Stimulated activated CD8-positive, alpha-beta memory T cell treated with anti-CD3 and anti-CD28 coated beads, Interleukin-7, amount 100 ng/mL, for 4 hours (primary cell): ENCODE data around the gene LINC00305.

Experiments
- DNase-seq, 2 donors: peaks; one replicate each; pipeline ENCODE4 v3.0.0-alpha.2; 2020; ENCODE audit warnings: low read depth in 2 of 2

LINC00305 gene

DNA sequence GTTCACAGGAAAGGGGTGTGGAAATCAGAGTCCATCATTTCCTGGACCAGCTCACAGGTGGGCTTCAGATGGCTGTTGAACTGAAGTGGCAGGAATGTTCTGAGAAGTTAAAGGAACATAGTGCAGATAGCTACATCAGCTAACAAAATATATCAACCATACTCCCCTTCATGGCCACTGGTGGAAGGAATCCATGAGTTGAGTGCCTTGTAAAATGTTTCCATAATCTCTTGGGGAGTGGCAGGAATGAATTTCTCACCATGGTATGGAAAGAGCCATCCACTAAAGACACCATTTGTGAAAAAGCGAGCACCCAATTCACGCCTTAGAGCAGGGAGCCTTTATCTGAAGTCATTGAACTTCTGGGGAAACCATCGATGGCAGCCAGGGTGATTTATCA is at the start of gene LINC00305:
TSS of gene LINC00305 (minus strand) at position 101 of the 400 bp plus-strand sequence.
- no peak for DNase-seq

DNA sequence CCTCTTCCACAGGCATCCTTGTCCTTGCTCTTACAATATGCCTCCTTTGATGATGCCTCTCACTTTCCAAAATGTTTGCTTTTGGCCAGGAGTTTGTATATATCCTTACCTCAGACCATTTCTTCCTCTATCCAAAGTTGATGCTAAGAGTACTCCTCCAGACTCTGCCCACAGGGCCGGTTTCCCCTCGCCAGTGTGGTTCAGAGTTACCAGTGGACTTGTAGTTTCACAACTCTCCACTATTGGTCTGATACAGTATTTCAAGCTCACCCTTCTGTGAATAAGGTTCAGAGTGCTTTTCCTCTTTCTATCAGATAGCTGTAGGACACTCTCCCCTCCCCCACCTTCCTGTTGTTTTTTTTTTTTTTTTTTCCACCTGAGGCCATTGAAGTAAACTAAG is 42.2 kb upstream of the LINC00305 start:
- DNase-seq: no peak

DNA sequence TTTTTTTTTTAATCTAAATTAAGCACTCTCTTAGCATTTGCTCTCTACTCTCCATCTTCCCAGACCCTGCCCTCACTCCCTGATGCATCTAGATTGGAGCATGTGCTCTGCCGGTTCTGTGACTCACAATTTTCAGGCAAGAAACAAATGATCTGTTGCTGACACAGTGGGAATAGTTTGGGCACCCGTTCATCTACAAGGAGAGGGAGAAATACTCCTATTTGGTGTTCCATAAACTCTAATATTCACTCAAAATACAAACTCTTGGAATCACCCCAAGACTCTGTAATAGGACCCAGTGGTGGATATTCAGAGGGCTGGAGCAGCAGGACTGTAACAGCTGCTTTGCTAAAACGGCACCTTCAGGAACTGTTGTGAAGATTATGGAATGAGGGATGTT is 37.1 kb upstream of the LINC00305 start:
- no peak for DNase-seq

DNA sequence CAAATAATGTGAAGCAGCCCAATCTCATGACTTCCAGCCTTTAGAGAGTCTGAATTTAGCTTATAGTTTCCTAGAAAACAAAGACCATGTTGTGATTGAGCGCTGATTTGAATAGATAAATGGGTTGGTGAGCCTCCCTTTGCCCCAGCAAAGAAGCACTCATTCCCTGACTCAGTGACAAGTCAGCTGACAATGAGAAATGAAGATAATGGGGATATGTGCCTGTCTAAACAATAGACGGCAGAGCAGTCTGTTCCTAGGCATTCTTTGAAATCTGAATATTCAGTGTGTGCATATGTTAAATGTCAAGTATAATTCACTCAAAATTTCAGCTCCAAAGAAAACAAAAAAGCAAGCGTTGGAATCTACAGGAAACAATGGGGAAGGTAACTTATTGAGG is 34.8 kb upstream of the LINC00305 start:
- no peak for DNase-seq

DNA sequence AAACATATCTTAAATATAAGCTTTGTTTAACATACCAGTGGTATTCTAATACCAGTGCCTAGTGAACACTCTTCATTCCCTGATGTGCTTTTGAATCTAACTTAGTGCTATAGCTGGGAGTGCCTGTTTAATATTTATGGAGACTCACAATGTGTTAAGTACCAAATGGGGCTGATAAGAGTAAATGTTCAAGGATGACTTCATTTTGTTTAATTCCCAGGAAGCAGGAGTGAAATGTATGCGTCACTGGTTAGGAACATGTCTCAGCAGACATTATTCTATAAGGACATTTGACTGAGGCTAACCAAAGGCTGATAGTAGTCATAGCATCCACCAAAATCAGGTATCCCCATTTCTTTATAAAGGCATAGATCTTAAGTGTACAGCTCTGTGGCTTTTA is 31.7 kb upstream of the LINC00305 start:
- no peak for DNase-seq

DNA sequence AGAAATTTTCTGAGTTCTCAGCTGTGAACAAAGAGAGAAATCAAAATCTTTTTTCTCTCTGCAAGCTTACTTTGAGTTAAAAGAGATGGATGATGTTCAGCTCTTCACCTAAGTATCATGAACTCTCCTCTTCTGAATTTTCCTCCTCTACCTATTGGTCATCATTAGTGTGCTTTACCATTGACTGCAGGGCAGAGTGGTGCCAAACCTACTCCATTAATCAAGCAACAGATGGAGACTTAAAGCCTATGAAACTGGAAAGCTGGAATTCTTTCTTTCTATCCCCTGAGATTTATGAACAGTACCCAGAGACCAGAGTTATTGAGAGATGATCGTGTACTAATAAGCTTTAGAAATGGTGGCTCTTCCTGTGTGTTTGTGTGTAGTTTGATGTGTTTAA is 31.3 kb upstream of the LINC00305 start:
- DNase-seq: no peak

DNA sequence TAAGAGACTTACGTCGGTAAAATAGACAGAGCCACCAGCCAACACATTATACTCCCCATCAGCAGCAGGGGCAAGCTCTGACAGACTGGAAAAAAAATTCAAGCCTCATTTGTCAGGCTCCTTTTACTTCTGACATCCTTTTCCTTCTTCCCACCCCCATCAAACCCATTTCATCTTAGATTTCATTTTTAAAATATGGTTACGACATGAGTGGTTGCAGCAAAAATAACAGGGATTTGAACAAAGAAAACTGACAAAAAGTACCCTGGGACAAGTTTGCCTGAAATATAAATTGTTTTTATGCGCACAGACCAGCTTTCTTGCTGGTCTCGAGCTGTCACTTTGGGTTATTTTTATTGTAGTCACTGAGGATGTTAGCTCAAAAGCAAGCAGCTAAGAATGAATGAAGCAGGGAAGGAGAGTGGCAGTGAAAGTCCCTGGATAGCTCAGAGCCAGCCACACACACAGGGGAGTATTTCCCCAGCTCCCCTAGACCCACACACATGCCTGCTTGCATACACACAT is 30.7 kb upstream of the LINC00305 start:
- no peak for DNase-seq

DNA sequence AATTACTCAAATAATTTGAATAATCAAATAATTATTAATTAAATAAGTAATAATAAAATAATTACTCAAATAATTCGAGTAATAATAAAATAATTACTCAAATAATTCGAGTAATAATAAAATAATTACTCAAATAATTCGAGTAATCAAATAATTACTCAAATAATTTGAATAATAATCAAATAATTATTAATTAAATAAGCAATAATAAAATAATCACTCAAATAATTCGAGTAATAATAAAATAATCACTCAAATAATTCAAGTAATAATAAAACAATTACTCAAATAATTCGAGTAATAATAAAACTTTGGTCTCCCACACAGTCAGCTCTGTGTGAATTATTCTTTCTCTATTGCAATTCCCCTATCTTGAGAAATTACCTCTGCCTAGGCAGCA is 30.0 kb upstream of the LINC00305 start:
- no peak for DNase-seq

DNA sequence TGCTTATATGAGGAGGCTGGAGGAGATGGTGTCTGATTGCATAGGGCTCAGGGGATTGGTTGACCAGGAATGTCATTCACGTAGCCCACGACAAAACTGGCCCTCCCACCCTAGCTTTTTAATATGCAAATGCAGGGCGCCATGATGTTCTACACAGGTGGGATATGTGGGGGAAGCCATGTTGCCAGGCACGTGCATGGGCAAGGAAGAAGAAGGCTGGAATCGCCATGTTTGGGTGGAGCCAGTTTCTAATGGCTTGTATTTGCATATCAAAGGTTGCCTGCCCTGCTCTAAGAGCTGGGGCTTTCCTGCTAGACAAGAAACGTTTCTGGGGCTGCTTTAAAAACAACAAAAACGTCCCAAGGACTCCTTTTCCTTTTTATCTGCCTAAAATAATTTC is 26.5 kb upstream of the LINC00305 start:
- DNase-seq: no peak

DNA sequence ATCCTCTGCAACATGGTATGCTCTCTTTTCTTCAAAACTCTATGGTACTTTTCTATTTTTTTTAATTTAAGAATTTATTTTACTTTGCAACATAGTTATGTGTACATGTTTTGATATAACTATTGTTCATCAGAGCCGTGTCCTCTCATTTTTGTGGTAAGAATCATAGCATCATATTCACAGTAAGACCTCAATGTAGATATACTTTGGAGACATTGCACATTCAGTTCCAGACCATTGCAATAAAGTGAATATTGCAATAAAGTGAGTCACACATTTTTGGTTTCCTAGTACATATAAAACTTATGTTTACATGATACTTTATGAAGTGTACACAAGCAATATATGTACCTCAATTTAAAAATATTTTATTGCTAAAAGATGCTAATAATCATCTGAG is 22.7 kb upstream of the LINC00305 start:
- no peak for DNase-seq

DNA sequence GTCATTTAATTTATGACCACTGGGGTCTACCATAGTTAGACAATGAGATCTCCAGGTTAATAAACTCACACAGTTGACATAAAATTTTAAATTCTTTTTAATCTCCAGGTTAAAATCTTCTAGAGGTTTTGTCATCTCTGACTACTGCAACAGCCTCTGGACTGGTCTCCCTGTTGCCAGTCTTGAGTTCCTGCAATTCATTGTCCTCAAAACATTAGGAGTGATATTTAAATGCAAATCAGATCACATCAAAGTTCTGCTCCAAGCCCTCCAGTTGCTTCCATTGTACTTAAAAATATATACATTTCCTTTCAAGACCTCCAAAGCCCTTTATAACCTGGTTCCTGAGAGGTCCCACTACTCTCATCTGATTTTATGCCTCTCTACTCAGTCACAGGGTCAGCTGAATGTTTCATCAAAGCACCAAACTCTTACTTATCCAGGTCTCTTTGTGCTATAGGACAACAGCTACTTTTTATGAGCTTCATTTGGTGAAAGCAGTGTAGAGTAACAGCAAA is 18.6 kb upstream of the LINC00305 start:
- DNase-seq: no peak

DNA sequence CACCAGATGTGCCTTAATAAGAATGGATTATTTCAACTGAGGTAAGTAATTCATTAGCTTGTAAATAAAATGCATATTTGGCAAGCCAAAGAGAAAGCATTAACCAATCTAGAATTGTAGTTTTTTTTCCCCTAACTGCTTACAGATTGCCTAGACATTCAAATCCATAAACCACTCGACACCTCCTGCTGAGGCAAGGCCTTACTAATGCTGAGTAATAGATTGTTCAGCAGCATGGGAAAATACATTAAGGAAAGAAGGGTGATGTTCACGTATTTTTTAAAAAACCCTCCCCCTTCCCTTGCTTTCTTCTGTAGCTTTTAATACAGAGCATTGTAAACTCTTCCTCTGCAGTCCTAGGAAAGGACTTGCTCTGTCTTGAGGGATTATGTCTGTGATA is 17.0 kb upstream of the LINC00305 start:
- DNase-seq: no peak

DNA sequence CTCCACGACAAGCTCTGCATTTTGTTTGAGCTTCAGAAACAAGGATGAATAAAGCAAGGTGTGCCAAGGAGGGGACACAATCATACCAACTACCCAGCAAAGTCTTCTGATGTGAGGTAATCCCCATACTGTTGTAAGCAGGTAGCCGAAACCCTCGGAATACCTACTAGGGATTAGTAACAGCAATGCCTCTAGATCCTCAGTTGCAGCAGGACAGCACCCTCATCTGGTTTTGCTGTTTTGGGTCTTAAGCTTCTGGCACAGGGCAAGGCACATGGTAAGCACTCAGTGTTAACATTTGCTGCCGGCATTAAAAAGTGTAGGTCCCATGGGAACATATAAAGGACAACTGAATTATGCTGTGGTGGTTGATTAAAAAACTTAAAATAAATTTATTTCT is 16.0 kb upstream of the LINC00305 start:
- DNase-seq: no peak

DNA sequence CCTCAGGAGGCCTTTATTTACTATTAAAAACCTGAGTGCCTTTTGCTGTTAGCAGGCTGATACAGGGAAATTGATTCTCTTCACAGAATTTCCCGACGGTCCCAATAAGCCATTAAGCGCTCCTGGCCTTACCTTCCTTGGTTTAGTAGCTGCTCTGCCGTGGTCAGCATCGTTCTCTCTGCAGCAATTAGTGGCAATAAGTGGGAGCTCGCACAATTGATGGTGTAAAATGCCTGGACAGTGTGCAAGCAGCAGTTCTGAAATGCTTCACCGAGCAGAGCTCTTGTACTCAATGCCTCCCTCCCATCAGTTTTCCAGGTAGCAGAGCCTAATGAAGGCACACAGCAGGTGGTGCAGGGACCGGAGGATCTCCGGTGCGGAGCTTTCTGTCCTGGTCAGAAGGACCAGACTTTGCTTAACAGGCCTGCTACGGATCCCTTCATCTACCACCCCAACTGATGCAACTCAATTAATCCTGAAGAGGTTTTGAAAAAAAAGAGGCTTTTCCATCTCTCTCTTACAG is 1.1 kb upstream of the LINC00305 start:
- DNase-seq: no peak

DNA sequence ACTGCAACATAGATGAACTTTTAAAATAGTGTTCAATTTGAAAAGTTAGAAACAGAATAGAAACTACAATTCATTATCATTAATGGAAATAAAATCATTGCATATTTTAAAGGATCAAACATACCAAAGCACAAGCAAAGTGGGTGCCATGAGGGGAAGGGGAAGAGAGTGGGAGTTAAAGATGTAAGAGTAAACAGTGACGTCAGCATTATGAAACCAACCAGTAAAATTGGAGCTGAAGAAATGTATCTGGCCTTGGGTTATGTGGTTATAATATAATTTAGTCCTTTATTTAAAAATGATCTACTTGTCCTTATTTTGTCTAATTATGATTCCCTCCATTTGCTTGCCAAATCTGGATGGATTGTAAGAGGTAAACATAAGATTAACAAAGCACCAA is 6.0 kb downstream of the LINC00305 start:
- no peak for DNase-seq

DNA sequence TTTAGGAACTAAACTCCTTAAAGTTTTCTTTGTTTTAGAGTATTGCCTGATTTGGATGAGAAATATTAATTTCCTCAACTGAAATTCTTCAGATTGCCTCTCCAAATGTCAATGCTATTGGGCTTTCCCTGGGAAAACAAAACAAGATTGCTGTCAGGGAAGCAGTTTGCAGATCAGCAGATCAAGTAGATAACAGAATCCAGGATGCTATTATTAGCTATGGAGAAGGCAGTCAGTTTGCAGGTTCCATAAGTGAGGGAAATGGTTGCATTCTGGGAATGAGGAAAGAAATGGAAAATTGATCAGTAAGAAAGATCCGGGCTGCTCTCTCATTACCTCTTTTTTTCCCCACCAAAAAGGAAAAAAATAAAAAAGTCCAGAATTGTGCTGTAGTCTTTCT is 11.0 kb downstream of the LINC00305 start:
- DNase-seq: no peak

DNA sequence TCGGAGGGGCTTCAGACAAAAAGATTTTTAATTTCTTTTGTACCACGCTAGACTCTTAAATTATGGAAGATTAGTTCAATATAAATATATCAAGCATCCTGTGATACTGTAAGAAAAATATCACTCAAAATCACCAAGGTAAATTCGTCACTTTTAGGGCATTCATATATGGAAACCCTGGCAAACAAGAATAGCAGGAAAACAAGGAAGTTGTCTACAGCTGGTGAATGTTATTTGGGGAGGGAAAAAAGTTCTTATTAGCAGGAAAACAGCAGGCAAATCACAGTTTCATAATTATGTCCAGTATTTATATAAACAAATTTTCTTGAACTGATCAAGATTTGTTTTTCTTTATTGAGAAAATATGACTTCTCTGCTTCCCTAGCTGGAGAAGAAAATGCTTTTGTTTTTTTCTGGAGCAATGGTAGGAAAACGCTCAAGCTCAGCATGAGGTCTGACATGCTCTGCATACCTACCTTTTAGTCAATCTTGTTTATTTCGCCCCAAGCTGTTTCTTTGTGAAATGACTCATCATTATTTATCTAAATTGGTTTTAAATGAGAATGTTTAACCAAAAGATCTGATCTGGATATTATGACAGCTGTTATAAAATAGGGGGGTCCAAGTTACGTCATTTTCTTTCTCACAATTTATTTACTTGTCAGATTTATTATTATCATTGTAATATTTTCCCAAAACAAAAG is 14.7 kb downstream of the LINC00305 start:
- DNase-seq: no peak

DNA sequence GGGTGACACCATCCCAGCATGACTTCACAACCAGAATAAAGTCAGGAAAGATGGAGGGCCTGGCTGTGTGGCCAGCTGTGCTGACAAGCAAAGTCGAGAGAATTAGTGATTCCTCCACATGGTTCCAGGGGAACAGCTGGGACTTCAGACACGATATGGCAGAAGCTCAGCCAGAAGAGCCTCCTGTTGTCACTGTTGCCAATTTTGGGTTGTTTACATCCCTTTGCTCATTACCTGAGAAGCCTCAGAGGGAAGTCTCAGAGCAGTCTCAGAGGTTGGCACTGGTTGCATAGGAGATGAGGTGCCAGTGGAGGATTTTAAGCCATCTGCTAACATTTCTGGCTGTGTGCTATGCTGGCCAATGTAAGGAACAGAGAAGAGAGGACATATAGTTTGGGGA is 16.0 kb downstream of the LINC00305 start:
- no peak for DNase-seq

DNA sequence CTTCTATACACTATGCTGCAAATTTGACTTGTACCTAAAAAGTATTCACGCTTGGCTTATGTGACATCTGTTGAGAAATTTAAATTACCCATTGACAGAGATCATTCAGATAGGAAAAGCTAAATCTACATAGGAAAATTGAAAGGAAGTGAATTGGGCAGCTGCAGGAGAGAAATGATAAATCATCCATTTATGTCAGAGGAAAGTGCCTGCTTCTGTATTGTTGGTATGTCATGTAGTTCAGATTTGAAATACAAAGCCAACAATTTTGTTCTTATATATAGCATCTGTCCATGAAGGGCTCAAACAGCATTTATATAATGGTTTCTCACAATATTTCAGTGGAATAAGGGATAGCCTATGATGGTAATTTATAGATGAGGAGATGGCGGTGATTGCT is 17.6 kb downstream of the LINC00305 start:
- no peak for DNase-seq

DNA sequence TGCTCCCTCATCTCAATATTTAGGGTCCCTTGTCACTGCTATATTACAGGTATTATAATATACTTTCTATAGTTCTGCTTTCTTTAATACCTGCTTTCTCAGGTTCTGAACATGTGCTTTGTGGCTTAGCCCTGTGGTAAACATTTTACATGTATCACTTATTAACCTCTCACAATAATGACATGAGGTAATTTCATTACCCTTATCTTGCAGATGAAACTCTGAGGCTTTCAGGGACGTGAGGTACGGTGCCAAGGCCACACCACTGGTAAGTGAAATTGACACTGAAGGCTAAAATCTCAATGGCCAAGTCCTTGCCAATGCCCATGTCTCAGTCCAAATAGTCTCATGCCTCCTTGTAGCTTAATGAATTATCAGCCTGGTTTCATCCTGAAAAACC is 21.7 kb downstream of the LINC00305 start:
- no peak for DNase-seq

DNA sequence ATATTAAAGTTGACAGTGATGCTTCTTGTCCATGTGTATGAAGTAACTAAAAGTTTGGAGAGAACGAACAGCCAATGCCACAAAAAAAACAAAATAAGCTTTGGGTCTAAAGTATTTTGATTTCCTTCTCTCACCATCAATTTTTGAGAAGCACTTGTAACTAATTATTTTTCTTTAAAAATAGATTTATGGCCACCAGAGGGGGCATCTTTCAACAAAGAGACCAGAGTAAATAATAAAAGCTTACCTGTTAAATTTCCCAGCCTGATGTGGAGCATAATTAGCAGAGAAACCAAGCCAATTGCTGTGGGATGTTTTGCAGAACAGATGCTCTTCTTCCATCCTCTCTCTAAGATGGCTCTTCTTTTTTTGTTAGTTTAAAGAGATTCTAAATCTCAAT is 29.0 kb downstream of the LINC00305 start:
- DNase-seq: no peak

DNA sequence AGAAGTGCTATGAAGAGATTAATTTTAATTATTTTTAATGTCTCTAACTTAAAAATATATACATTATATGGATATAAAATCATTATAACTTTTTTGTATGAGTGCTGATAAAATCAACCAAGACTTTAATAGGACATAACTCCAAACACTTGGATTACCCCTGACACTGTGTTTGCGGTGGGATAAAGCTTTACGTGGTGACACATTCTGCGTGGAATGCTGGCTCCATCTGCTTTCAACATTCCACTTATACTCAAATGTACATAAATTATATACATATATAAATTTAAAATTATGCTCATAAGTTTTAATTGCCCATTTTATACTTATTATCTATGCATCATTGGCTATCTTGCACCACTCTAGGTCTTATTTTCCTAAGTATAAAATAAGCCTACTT is 30.5 kb downstream of the LINC00305 start:
- DNase-seq: no peak

DNA sequence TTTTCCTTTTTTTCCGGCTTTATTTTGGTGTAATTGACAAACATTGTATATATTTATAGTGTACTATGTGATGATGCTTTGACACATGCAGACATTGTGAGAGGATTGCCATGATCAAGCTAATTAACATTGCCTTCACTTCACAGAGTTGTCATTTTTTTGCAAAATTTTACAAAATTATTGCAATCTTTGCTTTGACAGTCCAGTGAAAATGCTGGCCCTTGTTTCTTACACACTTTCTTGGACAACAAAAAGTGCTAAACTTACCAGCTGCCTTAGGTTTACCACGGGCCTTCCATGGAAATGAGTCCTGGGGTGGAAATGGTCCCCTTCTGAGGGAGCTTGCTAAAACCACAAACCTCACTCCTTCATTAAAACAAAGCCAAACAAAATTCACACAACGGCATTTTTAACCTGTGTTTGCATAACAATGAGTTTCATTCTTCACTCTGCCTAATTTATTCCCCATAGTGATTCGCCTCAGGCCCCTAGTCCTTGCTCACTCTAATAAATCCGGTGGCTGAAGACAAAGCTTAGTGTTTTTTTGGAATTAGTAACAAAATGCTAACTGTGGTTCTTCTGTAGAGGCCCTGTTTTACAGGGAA is 32.2 kb downstream of the LINC00305 start:
- DNase-seq: no peak
